ENCODE measurements around the gene MYH15.

MYH15 gene

DNA sequence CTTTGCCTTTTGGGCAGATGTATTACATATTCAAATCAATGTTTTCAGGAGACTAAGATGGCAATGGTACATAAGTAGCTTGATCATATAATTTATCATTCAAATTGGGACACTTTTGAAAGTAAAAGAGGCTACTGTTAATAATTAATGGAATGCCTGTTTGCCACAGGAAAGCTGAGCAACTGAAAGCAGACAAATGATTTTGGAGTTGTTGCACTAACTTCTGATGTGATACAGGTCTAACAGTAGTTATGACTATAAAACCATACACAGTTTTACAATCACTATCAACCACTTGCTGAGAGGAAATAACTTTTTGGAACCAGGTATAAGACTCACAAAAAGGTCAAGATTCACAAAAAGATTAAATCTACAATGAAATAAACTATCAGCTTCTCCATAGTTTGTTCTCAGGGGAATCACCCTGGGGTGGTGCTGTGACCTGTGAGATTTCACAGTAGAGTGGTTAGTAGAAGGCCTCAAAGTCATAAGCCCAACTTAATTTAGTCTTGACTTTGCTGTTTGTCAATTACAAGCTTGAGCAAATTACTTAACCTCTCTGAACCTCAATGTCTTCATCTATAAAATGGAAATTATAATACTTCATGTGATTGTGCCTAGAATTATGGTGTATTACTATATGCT, 171.4 kb downstream of the MYH15 start:
- in situ Hi-C loops (cut with HindIII; ENCODE audit: low sequenced_read_pairs), result no loop called here
- TF ChIP-seq, protein P1, sequence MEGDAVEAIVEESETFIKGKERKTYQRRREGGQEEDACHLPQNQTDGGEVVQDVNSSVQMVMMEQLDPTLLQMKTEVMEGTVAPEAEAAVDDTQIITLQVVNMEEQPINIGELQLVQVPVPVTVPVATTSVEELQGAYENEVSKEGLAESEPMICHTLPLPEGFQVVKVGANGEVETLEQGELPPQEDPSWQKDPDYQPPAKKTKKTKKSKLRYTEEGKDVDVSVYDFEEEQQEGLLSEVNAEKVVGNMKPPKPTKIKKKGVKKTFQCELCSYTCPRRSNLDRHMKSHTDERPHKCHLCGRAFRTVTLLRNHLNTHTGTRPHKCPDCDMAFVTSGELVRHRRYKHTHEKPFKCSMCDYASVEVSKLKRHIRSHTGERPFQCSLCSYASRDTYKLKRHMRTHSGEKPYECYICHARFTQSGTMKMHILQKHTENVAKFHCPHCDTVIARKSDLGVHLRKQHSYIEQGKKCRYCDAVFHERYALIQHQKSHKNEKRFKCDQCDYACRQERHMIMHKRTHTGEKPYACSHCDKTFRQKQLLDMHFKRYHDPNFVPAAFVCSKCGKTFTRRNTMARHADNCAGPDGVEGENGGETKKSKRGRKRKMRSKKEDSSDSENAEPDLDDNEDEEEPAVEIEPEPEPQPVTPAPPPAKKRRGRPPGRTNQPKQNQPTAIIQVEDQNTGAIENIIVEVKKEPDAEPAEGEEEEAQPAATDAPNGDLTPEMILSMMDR (IDR thresholded peaks at IDR 0.05; ENCODE audit: low read depth, low read length, missing control alignments), result no peak
- H3K4me3 ChIP-seq (ENCODE audit: low read depth, low read length), result no peak overlapping the region
- no peak for DNase-seq (ENCODE audit: low read depth)

DNA sequence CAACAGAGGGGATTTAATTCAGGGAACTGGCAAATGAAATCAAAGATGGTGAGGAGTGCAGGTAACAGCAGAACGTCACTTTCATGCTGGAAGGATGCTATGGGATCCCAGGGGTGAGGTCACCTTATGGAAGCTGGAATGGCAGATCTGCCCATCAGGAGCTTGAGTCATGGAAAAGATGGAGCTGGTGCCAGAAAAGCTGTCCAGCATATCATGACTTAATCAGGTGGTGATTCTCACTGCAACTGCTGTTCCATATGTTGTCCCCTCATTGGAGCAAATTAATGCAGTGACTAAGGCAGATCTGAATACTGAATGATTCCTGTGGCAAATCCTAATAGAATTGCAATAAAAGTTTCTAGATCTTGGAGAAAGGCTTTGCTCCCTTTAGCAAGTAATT, 175.7 kb downstream of the MYH15 start:
- in situ Hi-C loops (cut with HindIII; ENCODE audit: low sequenced_read_pairs), result no loop called here
- DNase-seq (ENCODE audit: low read depth), result no peak
- no peak overlapping the region for H3K4me3 ChIP-seq (ENCODE audit: low read depth, low read length)
- TF ChIP-seq, protein P1 (IDR thresholded peaks at IDR 0.05; ENCODE audit: low read depth, low read length, missing control alignments), result no peak

DNA sequence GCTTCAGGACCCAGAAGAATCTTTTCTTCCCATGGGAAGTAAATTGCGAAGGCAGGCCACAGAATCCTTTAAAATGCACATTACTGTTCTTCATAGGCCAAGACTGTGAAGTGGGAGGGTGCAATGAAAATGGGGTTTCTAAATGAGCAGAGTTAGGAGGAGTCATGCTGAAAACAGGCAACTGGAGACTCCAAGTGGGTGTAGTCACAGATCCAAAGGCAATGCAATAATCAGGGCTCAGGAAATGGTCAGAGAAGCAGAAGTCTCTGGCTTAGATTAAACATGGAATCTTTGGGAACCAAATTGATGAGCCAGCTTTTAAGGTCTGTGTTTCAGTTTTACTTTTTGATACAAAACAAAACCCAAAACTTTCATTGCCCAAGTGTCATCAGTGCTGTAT, 176.4 kb downstream of the MYH15 start:
- TF ChIP-seq, protein P1 (IDR thresholded peaks at IDR 0.05; ENCODE audit: low read depth, low read length, missing control alignments), result no peak
- in situ Hi-C loops (cut with HindIII; ENCODE audit: low sequenced_read_pairs), result no loop called here
- no peak for DNase-seq (ENCODE audit: low read depth)
- no peak overlapping the region for H3K4me3 ChIP-seq (ENCODE audit: low read depth, low read length)

DNA sequence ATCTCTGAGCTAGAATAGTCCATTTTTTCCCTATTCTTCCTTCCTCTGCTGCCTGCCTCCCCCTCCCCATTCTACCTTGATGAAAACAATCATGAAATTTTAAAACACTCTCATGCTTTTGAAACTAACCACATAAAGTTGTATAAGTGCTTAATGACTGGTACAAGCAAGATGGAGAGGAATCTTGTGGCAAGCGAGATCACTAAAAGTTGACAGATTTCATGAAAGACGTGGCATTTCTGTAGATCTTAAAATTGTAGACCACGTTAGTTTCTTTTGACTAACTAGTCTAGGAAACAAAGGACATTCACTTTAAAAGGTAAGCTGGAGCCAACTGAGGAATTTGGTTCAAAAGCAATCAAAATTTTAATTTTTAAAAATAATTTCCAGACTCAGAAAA, 178.6 kb downstream of the MYH15 start:
- in situ Hi-C loops (cut with HindIII; ENCODE audit: low sequenced_read_pairs), result no loop called here
- TF ChIP-seq, protein P1 (IDR thresholded peaks at IDR 0.05; ENCODE audit: low read depth, low read length, missing control alignments), result no peak
- H3K4me3 ChIP-seq (ENCODE audit: low read depth, low read length), result no peak overlapping the region
- no peak for DNase-seq (ENCODE audit: low read depth)

Data from astrocyte of the cerebellum (primary cell).